Measurements from ENCODE around the gene HMGB4. TPM values are rescaled to one million over a fixed set of nuclear protein-coding genes. Genes with fewer than 3 reads are reported as not detected.

The HMGB4 gene
- total and polyA plus RNA-seq, 4 donors = not detected

GRCh38 chr1:33852711-33853110 is 11.2 kb upstream of the HMGB4 start:
- Histone ChIP-seq H3K9me3 (ENCODE audit: control insufficient read depth, low read length) (no peaks in the 10 kb centered on the region), H3K4me1 (ENCODE audit: control insufficient read depth in 1 of 2, insufficient read depth in 2 of 2, low read length in 2 of 2) (no peaks in the 10 kb centered on the region), H3K36me3 (ENCODE audit: control insufficient read depth in 1 of 2, insufficient read depth in 2 of 2, low read length in 1 of 2) (no peaks in the 10 kb centered on the region), H3K4me3 (ENCODE audit: low read length in 2 of 2) (no peak overlapping the region), H3K27ac (ENCODE audit: low read depth in 1 of 2, low read length in 2 of 2) (no peak overlapping the region), H3K27me3 (ENCODE audit: control insufficient read depth in 1 of 2, insufficient read depth in 2 of 2, low read length in 1 of 2) (peaks cover 0 to 7% of the 10 kb centered on the region in 2 donors)
- ATAC-seq (ENCODE audit: low FRiP score) (no peak), DNase-seq (no peak)
- intact Hi-C loops (cut with DNase I) = no loop called here

DNA sequence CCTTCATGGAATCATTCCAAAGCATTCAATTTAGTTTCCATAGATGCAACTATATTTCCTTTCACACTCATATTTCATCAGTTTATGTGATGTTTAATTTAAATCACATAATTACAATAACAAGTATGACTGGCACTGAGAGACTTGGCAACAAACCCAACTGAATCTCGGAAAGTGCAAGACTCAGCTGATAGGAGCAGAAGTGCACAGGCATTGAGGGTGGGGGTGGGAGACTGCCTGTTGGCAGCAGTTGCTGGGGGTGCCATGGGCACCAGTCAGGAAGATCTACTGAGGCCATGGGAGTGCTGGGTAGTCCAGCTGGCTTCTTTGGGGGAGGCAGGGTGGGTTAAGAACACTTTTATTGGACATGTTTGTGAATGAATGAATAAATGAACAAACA is 10.4 kb upstream of the HMGB4 start:
- H3K27ac ChIP-seq (ENCODE audit: low read depth in 1 of 2, low read length in 2 of 2) = no peak overlapping the region
- intact Hi-C loops (cut with DNase I) = no loop called here
- DNase-seq = no peak
- no peaks in the 10 kb centered on the region for H3K4me1 ChIP-seq (ENCODE audit: control insufficient read depth in 1 of 2, insufficient read depth in 2 of 2, low read length in 2 of 2)
- no peak for ATAC-seq (ENCODE audit: low FRiP score)
- H3K9me3 ChIP-seq (ENCODE audit: control insufficient read depth, low read length) = no peaks in the 10 kb centered on the region
- 17 to 25% methylated on average over 1 of the region's 1 CpG for WGBS, 2 donors
- H3K36me3 ChIP-seq (ENCODE audit: control insufficient read depth in 1 of 2, insufficient read depth in 2 of 2, low read length in 1 of 2) = no peaks in the 10 kb centered on the region
- H3K27me3 ChIP-seq (ENCODE audit: control insufficient read depth in 1 of 2, insufficient read depth in 2 of 2, low read length in 1 of 2) = peaks cover 0 to 7% of the 10 kb centered on the region in 2 donors
- no peak overlapping the region for H3K4me3 ChIP-seq (ENCODE audit: low read length in 2 of 2)

- H3K4me3 ChIP-seq (ENCODE audit: low read length in 2 of 2) = no peak overlapping the region
- H3K27ac ChIP-seq (ENCODE audit: low read depth in 1 of 2, low read length in 2 of 2) = no peak overlapping the region
- 92% methylated on average over 5 of the region's 5 CpGs for WGBS, 2 donors
- DNase-seq = no peak
- H3K27me3 ChIP-seq (ENCODE audit: control insufficient read depth in 1 of 2, insufficient read depth in 2 of 2, low read length in 1 of 2) = peaks cover 0 to 8% of the 10 kb centered on the region in 2 donors
- no peaks in the 10 kb centered on the region for H3K9me3 ChIP-seq (ENCODE audit: control insufficient read depth, low read length)
- no peaks in the 10 kb centered on the region for H3K36me3 ChIP-seq (ENCODE audit: control insufficient read depth in 1 of 2, insufficient read depth in 2 of 2, low read length in 1 of 2)
- H3K4me1 ChIP-seq (ENCODE audit: control insufficient read depth in 1 of 2, insufficient read depth in 2 of 2, low read length in 2 of 2) = no peaks in the 10 kb centered on the region
- no peak for ATAC-seq (ENCODE audit: low FRiP score)
- intact Hi-C loops (cut with DNase I) = no loop called here
Observed at GRCh38 chr1:33854091-33854490, 9.8 kb upstream of the HMGB4 start.

GRCh38 chr1:33860671-33861070 is 3.2 kb upstream of the HMGB4 start:
- Histone ChIP-seq H3K4me3 (ENCODE audit: low read length in 2 of 2) (no peak overlapping the region), H3K9me3 (ENCODE audit: control insufficient read depth, low read length) (no peaks in the 10 kb centered on the region), H3K27ac (ENCODE audit: low read depth in 1 of 2, low read length in 2 of 2) (no peak overlapping the region), H3K4me1 (ENCODE audit: control insufficient read depth in 1 of 2, insufficient read depth in 2 of 2, low read length in 2 of 2) (no peaks in the 10 kb centered on the region), H3K27me3 (ENCODE audit: control insufficient read depth in 1 of 2, insufficient read depth in 2 of 2, low read length in 1 of 2) (peaks cover 0 to 6% of the 10 kb centered on the region in 2 donors), H3K36me3 (ENCODE audit: control insufficient read depth in 1 of 2, insufficient read depth in 2 of 2, low read length in 1 of 2) (no peaks in the 10 kb centered on the region)
- ATAC-seq (ENCODE audit: low FRiP score) (no peak), DNase-seq (no peak)
- WGBS, 2 donors = 47 to 54% methylated on average over 2 of the region's 2 CpGs
- intact Hi-C loops (cut with DNase I) = no loop called here

- Histone ChIP-seq H3K36me3 (ENCODE audit: control insufficient read depth in 1 of 2, insufficient read depth in 2 of 2, low read length in 1 of 2) (no peaks in the 10 kb centered on the region), H3K27me3 (ENCODE audit: control insufficient read depth in 1 of 2, insufficient read depth in 2 of 2, low read length in 1 of 2) (no peaks in the 10 kb centered on the region), H3K4me3 (ENCODE audit: low read length in 2 of 2) (no peak overlapping the region), H3K27ac (ENCODE audit: low read depth in 1 of 2, low read length in 2 of 2) (no peak overlapping the region), H3K4me1 (ENCODE audit: control insufficient read depth in 1 of 2, insufficient read depth in 2 of 2, low read length in 2 of 2) (no peaks in the 10 kb centered on the region), H3K9me3 (ENCODE audit: control insufficient read depth, low read length) (no peaks in the 10 kb centered on the region)
- 52 to 66% methylated on average over 14 of the region's 14 CpGs for WGBS, 2 donors
- DNase-seq = no peak
- intact Hi-C loops (cut with DNase I) = no loop called here
- no peak for ATAC-seq (ENCODE audit: low FRiP score)
Observed at GRCh38 chr1:33864460-33865389, 846 bp downstream of the HMGB4 start.

- 24 to 29% methylated on average over 6 of the region's 6 CpGs for WGBS, 2 donors
- Histone ChIP-seq H3K36me3 (ENCODE audit: control insufficient read depth in 1 of 2, insufficient read depth in 2 of 2, low read length in 1 of 2) (no peaks in the 10 kb centered on the region), H3K4me3 (ENCODE audit: low read length in 2 of 2) (no peak overlapping the region), H3K27ac (ENCODE audit: low read depth in 1 of 2, low read length in 2 of 2) (no peak overlapping the region), H3K27me3 (ENCODE audit: control insufficient read depth in 1 of 2, insufficient read depth in 2 of 2, low read length in 1 of 2) (no peaks in the 10 kb centered on the region), H3K9me3 (ENCODE audit: control insufficient read depth, low read length) (no peaks in the 10 kb centered on the region), H3K4me1 (ENCODE audit: control insufficient read depth in 1 of 2, insufficient read depth in 2 of 2, low read length in 2 of 2) (no peaks in the 10 kb centered on the region)
- intact Hi-C loops (cut with DNase I) = no loop called here
- DNase-seq (no peak), ATAC-seq (ENCODE audit: low FRiP score) (no peak)
Observed at GRCh38 chr1:33866281-33866680, 2.4 kb downstream of the HMGB4 start.

- 88 to 90% methylated on average over 1 of the region's 1 CpG for WGBS, 2 donors
- no peaks in the 10 kb centered on the region for H3K36me3 ChIP-seq (ENCODE audit: control insufficient read depth in 1 of 2, insufficient read depth in 2 of 2, low read length in 1 of 2)
- ATAC-seq (ENCODE audit: low FRiP score) = no peak
Observed at GRCh38 chr1:33867684-33868083, 3.8 kb downstream of the HMGB4 start.

GRCh38 chr1:33872275-33872674 is 8.4 kb downstream of the HMGB4 start:
- no peak for DNase-seq
- no peak for ATAC-seq (ENCODE audit: low FRiP score)
- Histone ChIP-seq H3K36me3 (ENCODE audit: control insufficient read depth in 1 of 2, insufficient read depth in 2 of 2, low read length in 1 of 2) (no peaks in the 10 kb centered on the region), H3K9me3 (ENCODE audit: control insufficient read depth, low read length) (no peaks in the 10 kb centered on the region), H3K4me1 (ENCODE audit: control insufficient read depth in 1 of 2, insufficient read depth in 2 of 2, low read length in 2 of 2) (no peaks in the 10 kb centered on the region), H3K27me3 (ENCODE audit: control insufficient read depth in 1 of 2, insufficient read depth in 2 of 2, low read length in 1 of 2) (no peaks in the 10 kb centered on the region), H3K27ac (ENCODE audit: low read depth in 1 of 2, low read length in 2 of 2) (no peak overlapping the region), H3K4me3 (ENCODE audit: low read length in 2 of 2) (no peak overlapping the region)
- intact Hi-C loops (cut with DNase I) = loop anchor here in 1 of 2 donors (10.0 kb wide), 1 partner anchor 293 kb away; the partner anchor contains the start of gene CSMD2

More at GRCh38 chr1:33867684-33868083, 3.8 kb downstream of the HMGB4 start:
- no peak overlapping the region for H3K4me3 ChIP-seq (ENCODE audit: low read length in 2 of 2)
- H3K27me3 ChIP-seq (ENCODE audit: control insufficient read depth in 1 of 2, insufficient read depth in 2 of 2, low read length in 1 of 2) = no peaks in the 10 kb centered on the region
- intact Hi-C loops (cut with DNase I) = no loop called here
- no peaks in the 10 kb centered on the region for H3K9me3 ChIP-seq (ENCODE audit: control insufficient read depth, low read length)
- no peaks in the 10 kb centered on the region for H3K4me1 ChIP-seq (ENCODE audit: control insufficient read depth in 1 of 2, insufficient read depth in 2 of 2, low read length in 2 of 2)
- H3K27ac ChIP-seq (ENCODE audit: low read depth in 1 of 2, low read length in 2 of 2) = no peak overlapping the region
- no peak for DNase-seq

- intact Hi-C loops (cut with DNase I) = loop anchor here in 1 of 2 donors (10.0 kb wide), 1 partner anchor 292 kb away; the partner anchor contains the start of gene CSMD2
- Histone ChIP-seq H3K36me3 (ENCODE audit: control insufficient read depth in 1 of 2, insufficient read depth in 2 of 2, low read length in 1 of 2) (no peaks in the 10 kb centered on the region), H3K4me1 (ENCODE audit: control insufficient read depth in 1 of 2, insufficient read depth in 2 of 2, low read length in 2 of 2) (peaks cover 0 to under 1% of the 10 kb centered on the region in 2 donors), H3K27ac (ENCODE audit: low read depth in 1 of 2, low read length in 2 of 2) (no peak overlapping the region), H3K27me3 (ENCODE audit: control insufficient read depth in 1 of 2, insufficient read depth in 2 of 2, low read length in 1 of 2) (no peaks in the 10 kb centered on the region), H3K4me3 (ENCODE audit: low read length in 2 of 2) (no peak overlapping the region), H3K9me3 (ENCODE audit: control insufficient read depth, low read length) (no peaks in the 10 kb centered on the region)
- DNase-seq (no peak), ATAC-seq (ENCODE audit: low FRiP score) (no peak)
- 41 to 48% methylated on average over 2 of the region's 2 CpGs for WGBS, 2 donors
Observed at GRCh38 chr1:33872683-33873082, 8.8 kb downstream of the HMGB4 start.

Measured in aorta (tissue), 5 donors.